GM18867 (cell line): Measurements from ENCODE around the gene RPGRIP1L.

Source experiments
- ATAC-seq: cut with Tn5 transposase; IDR thresholded peaks from one replicate; pipeline ENCODE4 v1.9.1; 2021; ENCODE audit warnings: mild to moderate bottlenecking, moderate library complexity; ENCODE audit not compliant: unreplicated experiment

The RPGRIP1L gene

DNA sequence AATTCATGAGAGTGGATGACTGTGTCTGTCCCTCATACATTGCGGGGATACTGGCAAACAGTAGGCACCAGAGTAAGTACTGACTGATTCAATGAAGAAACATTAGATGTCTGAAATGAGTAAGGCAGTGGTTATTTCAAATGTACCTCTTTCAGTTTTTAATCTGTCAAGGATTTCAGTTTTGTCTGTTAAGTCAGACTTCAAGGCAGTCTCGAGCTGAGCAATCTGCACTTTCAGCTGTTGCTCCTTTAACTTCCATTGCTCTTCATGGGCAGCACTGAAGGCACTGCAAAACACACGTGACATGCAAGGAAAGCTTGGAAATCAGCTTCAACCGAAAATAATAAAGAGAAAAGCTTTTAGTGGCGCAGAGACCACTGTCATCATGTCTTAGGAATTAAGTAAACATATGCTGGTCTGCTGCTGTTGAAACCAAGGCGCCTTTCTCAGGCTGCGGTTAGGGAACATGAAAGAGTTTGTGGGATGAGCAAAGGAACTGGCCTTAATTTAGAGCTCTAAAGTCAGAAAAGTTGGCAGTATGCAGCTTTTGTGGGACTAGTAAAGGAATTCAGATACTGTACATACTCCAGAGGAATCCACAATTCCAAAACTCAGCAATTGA is 38.8 kb downstream of the RPGRIP1L start:
- ATAC-seq, result peak; percentile 92

DNA sequence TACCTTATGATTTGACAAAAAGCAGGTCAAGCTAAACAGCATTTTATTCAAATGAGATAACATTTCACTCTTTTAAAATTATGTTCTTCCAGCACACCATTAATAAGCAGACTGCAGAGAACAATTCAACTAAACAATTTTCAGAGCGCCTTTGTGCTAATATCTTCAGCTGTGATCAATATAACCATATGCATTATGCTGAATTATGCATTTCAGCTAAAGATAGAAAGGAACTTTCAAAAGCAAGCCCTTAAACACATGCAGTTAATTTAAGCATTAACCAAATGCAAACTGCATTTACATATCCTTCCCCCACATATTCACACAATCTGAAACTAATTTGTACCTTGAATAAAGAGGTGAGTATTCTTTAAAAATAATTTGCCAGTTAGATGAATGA is 41.6 kb downstream of the RPGRIP1L start:
- ATAC-seq, result no peak

DNA sequence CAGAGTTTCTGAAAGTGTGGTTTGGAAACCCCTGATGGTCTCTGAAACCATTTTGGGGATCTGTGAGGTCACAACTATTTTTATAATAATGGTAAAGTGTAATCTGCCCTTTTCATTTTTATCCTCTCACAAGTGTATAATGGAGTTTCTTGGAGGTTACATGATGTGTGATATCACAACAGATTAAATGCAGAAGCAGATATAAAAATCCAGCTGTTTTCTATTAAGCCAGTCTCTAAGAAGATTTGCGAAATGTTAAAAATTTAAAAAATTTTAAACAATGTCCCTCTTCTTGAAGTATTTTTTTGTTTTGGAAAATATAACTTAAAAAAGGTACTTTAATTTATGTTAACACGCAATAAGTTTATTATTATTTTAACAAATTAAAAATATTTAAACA is 48.7 kb downstream of the RPGRIP1L start:
- ATAC-seq, result no peak

DNA sequence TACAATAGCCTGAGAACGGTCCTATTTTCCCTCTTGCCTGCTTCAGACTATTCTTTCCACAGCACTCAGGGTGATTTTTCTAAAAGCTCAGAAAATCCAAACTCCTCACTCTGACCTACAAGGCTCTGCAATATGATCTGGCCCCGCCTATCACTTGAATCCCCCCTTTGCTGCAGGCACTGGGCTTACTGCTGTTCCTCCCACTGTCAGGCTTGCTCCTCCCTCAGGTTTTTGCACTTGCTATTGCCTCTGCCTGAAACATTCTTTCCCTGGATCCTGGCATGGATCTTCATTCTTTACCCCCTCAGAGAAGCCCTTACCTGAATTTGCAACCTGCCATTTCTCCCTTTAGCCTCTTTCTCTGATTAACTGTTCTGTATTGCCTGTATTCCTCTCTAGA is 52.3 kb downstream of the RPGRIP1L start:
- ATAC-seq, result no peak

DNA sequence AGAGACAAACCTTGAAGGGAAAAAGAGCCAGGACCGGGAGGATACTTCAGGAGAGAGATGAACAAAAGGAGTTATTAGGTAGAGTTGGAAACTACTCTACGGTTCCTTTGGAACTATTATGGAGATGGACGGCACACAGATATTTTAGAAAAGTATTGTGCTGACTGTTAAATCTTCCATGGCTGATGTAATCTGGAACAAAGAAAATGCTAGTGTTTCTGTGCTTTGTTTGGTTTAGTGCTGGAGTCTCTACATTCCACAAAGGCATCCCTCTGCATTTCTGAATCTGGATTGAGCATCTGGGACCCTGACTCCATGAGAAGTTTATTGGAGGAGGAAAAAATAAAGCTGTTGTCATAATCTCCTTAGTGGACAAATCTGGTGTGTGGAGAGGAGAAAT is 57.2 kb downstream of the RPGRIP1L start:
- no peak for ATAC-seq

DNA sequence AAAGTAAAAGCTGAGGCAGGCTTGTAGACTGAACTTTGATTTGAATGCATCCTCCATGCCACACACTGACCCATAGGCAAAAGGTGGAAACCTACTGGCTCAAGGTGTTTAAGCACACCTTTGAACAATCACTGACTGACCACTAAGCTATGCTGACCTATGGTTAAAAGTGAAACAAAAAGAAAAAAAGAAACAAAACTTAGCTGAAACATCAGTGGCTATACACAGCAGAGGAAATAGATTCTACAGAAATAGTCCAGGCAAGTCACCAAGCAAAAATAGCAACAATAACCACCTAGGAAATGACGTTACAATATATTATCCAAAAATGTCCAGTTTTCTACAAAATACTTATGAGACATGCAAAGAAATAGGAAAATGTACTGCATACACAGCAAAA is 60.2 kb downstream of the RPGRIP1L start:
- ATAC-seq, result peak; percentile 76

DNA sequence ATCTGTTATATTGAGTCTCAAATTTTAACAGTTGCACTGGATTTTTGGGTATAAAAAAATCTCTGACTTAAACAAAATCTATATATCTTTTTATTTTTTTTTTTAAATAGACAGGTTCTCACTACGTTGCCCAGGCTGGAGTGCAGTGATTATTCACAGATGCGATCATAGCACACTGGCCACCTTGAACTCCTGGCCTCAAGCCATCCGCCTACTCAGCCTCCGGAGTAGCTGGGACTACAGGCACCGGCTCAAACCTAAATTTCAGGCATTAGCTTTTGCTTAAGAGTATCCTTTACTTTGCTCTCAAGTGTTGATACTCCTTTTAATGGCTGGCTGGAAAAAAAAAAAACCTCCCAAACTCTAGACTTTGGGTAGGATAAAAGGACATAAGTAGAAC is 61.6 kb downstream of the RPGRIP1L start:
- no peak for ATAC-seq

DNA sequence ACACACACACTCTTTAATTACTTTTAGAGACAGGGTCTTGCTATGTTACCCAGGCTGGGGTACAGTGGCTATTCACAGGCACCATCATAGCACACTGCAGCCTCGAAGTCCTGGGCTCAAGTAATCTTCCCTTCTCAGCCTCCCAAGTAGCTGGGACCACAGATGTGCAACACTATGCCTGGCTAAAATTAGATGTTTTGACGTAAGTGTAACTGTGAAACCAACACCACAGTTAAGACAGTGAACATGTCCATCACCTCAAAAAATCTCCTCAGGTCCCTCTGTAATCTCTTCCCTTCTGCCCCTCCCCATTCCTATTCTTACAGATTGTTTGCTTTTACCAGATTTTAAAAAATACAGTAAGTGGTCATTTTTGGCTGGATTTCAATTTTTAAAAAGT is 66.7 kb downstream of the RPGRIP1L start:
- peak; percentile 70 for ATAC-seq

DNA sequence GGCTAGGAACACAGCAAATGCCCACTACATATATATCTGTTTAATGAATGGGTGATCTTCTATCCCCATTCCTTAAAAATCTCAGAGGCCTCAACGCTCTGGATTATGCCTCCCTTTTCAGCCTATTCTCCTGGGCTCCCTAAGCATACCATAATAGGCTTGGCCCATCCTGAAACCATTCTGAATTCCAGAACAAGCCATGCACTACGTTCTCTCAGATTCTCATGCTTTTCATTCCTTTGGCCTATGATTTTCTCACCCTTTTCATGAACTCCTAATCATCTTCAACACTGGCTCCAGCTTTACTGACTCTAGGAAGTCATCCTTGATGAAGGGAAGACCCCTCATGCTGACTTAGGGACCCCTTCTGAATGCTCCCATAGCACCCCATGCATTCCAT is 71.1 kb downstream of the RPGRIP1L start:
- ATAC-seq, result no peak

DNA sequence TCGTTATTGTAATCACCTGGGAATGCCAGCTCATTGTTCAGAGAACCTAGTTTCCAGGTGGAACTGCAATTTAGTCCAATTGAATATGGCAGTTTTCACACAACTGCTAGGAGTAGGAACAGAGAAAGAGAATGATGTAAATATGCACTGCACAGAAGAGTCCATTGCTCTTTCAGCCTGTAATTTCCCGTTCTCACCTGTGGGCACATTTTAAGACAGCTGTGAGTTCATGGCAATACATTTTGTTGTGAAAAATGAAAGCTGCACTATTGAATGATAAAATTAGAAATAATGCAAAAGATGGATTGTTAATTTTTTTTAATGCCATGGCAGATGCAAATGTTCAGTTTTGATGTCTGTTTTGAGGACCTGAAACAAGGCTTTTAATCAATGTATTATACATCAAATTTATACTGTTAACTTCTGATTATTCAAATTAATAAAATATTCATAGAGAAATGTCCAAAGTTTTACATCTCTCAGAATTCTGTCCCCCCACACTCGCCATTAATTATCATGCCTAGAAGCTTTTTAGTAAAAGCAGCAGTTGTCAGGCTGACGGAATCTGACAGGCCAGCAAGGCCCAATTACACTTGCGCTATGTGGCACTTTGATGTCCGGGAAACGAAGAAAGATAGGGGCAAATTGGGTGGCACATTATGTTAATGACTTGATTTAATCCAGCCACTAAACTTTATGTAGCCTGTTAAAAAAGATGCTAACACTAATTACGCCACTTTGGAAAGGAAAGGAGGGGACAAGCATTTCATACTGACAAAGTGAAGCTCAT is 72.2 kb downstream of the RPGRIP1L start:
- no peak for ATAC-seq

DNA sequence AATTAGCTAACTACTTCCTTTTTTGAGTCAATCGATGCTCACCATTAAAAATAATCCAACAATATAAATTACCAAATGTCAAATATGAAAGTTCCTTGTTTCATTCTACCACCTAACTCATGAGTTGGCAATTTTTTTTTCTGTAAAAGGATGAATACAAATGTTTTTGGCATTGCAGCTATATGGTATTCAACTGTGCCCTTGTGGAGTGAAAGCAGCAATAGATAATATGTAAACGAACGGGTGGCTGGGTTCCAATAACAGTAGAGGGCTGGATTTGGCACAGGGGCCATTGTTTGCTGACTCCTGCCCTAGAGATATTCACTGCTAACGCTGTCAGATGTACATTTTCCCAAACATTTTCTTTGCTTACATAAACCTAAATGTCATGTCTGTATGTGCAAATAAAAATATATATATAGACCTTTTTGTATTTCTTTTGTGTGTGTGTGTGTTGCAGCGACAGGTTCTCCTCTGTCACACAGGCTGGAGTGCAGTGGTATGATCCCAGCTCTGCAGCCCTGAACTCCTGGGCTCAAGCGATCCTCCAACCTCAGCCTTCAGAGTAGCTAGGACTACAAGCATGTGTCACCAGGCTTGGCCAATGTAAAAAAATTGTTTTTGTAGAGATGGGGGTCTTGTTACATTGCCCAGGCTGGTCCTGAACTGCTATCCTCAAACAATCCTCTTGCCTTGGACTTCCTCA is 73.9 kb downstream of the RPGRIP1L start:
- ATAC-seq, result no peak

DNA sequence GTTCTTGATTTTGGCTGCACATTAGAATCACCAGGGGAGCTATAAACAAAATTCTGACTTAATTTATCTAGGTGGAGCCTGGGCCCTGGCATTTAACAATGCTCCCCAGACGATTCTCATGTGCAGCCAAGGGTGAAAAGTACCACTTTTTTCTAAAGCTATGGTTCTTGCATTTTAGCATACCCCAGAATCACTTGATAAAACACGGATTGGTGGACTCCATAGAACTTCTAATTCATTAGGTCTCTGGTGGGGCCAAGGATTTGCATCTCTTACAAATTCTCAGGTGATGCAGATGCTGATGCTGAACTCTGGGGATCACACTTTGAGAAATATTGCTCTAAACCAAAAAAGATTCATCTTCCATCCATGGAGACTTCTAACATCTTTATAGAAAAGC is 74.5 kb downstream of the RPGRIP1L start:
- ATAC-seq, result no peak

DNA sequence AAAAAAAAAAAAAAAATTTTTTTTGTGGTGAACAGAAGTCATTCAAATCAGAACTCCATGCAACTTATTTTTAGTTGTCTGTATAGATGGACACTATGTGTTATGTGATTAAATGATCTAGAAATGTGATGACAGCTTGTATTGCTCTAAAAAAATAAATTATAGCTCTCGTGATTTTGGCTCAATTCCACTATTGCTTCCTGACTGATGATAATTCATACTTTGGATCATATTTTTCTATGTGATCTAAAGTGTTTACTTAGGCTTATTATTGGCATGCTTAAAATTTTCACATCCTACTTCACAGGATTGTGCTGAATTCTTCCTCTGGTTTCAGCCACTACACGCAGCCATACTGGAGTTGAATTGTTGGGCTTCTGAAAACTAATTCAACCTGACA is 76.8 kb downstream of the RPGRIP1L start:
- ATAC-seq, result no peak

DNA sequence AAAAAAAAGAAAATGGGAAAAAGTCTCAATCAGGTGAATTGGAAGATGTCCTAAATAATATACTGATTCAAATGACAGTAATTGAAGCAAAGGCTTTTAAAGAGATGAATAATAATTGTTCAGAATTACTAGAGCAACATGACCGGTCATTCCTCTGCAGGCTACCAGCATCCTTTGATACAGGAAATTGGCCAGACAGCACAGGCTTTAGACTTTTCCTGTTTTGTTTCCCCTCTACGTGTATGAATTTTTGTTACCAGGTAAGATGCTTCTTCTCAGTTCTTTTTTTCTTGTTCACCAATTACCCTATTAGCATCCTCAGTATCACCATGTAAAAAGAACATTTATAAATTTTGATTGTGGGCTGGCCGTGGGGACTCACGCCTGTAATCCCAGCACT is 77.5 kb downstream of the RPGRIP1L start:
- ATAC-seq, result no peak

DNA sequence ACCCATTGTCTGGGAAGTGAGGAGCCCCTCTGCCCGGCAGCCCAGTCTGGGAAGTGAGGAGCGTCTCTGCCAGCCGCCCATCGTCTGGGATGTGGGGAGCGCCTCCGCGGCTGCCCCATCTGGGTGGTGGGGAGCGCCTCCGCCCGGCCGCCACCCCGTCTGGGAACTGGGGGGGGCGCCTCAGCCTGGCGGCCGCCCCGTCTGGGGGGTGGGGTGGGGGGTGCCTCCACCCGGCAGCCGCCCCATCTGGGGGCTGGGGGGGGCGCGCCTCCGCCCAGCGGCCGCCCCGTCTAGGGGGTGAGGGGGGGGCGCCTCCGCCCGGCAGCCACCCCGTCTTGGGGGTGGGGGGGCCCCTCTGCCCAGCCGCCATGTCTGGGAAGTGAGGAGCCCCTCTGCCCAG is 78.4 kb downstream of the RPGRIP1L start:
- no peak for ATAC-seq

DNA sequence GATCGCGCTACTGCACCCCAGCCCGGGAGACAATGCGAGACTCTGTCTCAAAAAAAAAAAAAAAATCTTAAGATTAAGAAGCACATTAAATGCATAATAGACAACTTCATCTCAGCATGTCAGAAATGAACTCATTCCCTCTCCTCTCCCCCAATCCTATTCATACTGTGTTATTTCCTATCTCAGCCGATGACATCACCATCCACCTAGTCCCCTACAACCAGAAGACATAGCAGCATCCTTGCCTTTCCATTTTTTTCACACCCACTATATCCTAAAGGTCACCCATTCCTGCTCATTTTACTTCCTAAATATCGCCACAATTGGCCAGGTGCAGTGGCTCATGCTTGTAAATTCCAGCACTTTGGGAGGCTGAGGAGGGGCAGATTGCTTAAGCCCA is 81.3 kb downstream of the RPGRIP1L start:
- ATAC-seq, result no peak

DNA sequence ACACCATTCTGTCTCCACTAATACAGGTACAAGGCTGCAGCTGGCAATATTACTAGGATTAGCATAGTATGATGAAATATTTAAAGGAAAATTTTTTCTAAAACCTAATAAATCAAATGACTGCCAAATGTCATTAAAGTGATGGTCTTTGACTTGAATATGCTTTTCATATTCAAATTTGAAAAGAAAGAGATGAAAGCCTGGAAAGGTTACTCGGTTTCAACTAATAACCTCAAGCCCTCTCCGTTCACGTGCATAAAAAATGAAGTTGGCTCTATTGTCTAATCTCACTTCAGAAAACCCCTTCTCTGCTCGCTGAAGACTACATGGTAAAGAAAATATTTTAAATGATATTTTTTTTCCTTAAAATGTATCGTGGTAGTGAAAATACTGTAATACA is 83.2 kb downstream of the RPGRIP1L start:
- no peak for ATAC-seq

DNA sequence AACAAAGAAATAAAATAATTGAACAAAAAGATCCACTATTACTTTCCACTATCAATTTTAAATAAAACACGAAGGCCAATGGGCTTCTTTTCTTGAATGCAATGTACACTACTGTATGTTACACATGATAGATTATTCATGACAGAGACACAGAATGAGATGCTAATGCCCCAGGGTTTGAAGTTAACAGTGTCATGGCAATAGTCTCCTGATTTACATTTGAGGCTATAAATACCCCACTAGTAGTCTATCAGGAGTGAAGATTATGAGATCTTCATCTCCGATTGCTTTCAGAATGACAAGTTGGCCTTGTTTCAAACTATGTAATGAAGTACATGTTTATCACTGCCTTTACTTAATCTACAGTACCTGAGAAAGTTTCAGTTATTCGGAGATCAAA is 84.4 kb downstream of the RPGRIP1L start:
- ATAC-seq, result no peak

DNA sequence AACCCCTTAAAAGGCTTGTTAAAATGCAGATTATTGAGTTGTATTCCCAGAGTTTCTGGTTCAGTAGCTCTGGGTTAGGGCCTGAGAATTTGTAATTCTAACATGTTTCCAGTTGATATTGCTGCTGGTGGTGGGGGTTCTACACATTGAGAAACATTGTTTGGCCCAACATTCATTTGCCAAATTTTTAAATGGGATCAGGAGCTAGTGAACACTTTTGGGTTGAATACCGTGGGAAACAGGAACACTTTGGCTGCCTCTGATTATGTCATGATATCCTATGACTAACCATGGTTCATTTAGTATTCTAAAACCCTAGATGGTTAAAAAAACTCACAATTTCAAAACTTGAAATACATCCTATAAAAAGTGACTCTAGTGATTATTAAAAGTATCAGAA is 89.3 kb downstream of the RPGRIP1L start:
- no peak for ATAC-seq

DNA sequence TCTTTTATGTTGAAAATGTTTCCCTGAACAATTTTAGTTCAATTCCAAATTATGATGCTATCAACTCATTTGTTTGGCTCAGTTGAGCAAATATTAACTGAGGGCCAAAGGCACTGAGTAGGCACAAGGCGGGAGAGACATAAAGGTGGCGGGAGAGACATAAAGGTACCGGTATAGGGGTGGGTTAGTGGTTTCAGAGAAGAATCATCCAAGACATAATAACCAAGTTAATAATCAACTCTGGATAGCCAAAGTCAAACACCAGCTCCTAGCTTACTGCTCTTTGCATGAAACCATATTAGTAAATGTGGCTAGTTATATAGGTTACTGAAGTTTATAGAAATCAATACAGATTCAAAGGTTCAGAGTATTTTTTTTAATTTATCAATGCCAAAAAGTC is 91.7 kb downstream of the RPGRIP1L start:
- no peak for ATAC-seq

DNA sequence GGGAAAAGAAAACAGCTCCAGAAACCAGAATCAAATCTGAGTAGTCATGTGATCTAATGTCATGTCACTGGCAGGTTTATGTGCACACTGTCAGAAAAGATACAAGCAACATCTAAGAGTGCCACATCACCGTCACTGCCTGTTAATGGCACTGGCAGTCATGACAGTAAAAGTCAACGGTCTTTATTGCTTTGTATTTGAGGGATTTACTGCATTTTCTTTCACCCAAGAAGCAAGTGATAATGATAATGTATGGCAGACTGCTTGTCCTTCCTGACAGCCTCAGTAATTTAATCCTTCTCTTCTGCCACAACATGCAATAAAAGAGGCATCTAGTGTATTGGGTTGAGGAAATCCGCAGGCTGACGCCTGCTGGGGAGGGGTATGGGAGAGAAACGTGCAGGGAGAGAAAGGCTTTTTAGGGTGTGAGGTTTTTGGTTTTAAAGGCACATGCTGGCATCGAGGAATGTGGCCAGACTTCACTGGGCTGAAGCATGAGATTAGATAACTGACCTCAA is 92.4 kb downstream of the RPGRIP1L start:
- no peak for ATAC-seq

DNA sequence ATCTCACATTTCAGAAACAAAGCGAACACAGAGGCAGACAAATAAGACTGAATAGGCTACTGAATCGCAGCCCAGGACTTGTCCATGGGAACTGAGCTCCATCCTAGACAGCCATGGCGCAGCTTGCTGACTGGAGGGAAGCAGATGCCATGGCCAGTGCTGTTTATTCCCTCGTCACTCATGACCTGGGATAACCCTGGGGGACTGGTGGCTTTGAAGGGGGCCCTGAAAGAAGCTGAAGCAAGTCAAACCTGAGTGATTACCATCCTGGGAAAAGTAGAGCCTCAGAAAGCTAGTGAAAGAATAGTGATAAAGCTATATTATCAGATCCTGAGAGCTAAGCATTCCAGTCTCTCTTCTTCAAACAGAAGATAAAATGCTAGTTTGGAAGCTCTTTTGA is 94.1 kb downstream of the RPGRIP1L start:
- ATAC-seq, result no peak
